Embryonic facial prominence (tissue), 1 donor: Measurements from ENCODE around the gene TNPO2.

Experiments used
- DNase-seq: peaks from one replicate; pipeline ENCODE4 v3.0.0-alpha.2; 2016; ENCODE audit errors: extremely low spot score

Gene TNPO2

GRCh38 chr19:12723641-12724426 lies at the start of gene TNPO2:
Gene TNPO2, minus strand, starts transcription at chr19:12723932. Its CDS starts 2,955 bp downstream, at chr19:12720977.
- DNase-seq: peak; percentile 43

GRCh38 chr19:12772323-12772722 lies 48.6 kb upstream of the TNPO2 start:
- no peak for DNase-seq

- no peak for DNase-seq
Observed at GRCh38 chr19:12770922-12771321, 47.2 kb upstream of the TNPO2 start.

- no peak for DNase-seq
Observed at GRCh38 chr19:12769689-12770088, 46.0 kb upstream of the TNPO2 start.

- no peak for DNase-seq
Observed at GRCh38 chr19:12767666-12768065, 43.9 kb upstream of the TNPO2 start.

- DNase-seq: no peak
Observed at GRCh38 chr19:12767150-12767549, 43.4 kb upstream of the TNPO2 start.

- peak; percentile 76 for DNase-seq
Observed at GRCh38 chr19:12766051-12766521, 42.4 kb upstream of the TNPO2 start.

GRCh38 chr19:12764698-12765097 lies 41.0 kb upstream of the TNPO2 start:
- no peak for DNase-seq

- DNase-seq: no peak
Observed at GRCh38 chr19:12763100-12763499, 39.4 kb upstream of the TNPO2 start.

GRCh38 chr19:12759686-12760085 lies 36.0 kb upstream of the TNPO2 start:
- DNase-seq: no peak

- no peak for DNase-seq
Observed at GRCh38 chr19:12757544-12758274, 34.0 kb upstream of the TNPO2 start.

GRCh38 chr19:12756150-12756883 lies 32.6 kb upstream of the TNPO2 start:
- no peak for DNase-seq

- no peak for DNase-seq
Observed at GRCh38 chr19:12754465-12755196, 30.9 kb upstream of the TNPO2 start.

- no peak for DNase-seq
Observed at GRCh38 chr19:12752056-12752781, 28.5 kb upstream of the TNPO2 start.

- no peak for DNase-seq
Observed at GRCh38 chr19:12751635-12752034, 27.9 kb upstream of the TNPO2 start, which contains the start of gene BEST2. Gene BEST2, plus strand, starts transcription at chr19:12751791. Its CDS starts 802 bp downstream, at chr19:12752593.

- DNase-seq: no peak
Observed at GRCh38 chr19:12750851-12751250, 27.1 kb upstream of the TNPO2 start.

GRCh38 chr19:12749938-12750521 lies 26.3 kb upstream of the TNPO2 start:
- no peak for DNase-seq

GRCh38 chr19:12748489-12748888 lies 24.8 kb upstream of the TNPO2 start:
- no peak for DNase-seq

GRCh38 chr19:12745166-12745897 lies 21.6 kb upstream of the TNPO2 start:
- DNase-seq: no peak
